HG03064 (cell line): ENCODE data around the gene ZNRF3.
"Not testable (repeated sequence)": the region's sequence is repeated elsewhere in the genome, so short reads cannot be mapped to it uniquely, and the experiment has no call there.

Source experiments
- ATAC-seq: cut with Tn5 transposase; IDR thresholded peaks from one replicate; pipeline ENCODE4 v1.9.1; 2021; ENCODE audit warnings: low read depth; ENCODE audit not compliant: unreplicated experiment

ZNRF3 gene

DNA sequence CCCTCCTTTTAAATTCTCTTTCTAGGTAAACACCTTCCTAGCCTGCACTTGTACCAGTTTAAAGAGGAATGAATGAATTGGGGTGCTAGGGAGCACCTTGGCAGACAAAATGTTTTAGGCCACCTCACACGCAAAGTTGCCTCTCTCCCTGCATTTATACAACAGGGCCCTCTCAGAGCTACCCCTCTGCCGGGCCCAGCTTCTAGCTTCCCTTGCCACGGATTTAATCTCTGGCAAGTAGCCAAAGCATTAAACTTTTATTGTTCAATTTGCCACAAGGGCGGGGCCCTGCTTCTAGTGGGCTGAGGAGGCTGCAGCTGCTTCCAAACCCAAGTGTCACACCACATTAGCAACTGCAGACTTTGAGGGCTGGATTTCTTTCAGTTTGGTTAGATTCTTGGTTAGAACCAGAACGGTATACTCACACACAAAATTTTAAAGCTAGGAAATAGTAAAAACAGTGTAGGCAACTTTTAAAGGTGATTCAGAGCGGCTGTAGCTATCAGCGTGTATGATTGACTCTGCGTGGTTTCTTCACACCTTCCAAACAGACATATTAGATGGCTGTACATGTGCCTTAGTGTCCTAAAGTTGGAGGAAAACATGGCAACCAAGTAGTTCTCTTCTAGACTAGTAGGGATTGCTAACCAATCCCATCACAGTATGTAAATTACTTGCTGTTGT, 196.0 kb downstream of the ZNRF3 start:
- ATAC-seq, result no peak

DNA sequence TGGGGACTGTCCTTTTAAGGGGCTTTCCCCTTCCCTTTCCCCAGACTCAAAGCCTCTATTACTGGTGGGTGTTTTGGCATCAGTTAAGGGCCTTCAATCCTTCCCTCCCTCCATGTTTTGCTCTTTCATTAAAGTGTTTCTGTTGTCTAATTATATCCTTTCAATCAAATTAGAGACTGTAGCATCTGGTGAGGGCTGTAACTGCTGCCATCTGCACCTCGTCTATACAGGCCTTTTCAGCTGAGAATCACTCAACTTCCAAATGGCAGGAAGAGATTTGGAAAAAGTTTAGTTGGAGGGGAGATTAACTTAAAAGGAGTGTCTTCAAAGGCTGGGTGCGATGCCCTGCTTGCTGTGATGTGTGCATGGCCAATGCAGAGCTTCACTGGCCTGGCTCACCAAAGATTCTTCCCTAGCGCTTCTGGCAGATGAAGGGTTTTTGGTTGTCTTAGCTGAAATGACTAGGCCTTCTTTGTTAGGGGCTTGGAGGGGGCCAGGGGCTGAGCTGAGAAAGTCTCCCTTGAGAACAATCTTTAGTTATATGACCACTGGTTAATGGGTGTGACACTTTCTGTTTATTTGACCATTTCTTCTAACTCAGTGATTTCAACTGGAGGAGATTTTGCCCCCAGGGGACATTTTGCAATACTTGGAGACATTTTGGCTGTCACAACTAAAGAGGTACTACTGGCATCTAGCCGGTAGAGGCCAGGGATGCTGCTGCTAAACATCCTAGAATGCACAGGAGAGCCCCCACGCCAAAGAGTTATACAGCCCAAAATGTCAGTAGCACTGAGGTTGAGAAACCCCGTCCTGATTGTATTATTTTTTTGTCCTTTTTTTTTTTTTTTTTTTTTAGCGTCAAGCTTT, 197.0 kb downstream of the ZNRF3 start:
- no peak for ATAC-seq

DNA sequence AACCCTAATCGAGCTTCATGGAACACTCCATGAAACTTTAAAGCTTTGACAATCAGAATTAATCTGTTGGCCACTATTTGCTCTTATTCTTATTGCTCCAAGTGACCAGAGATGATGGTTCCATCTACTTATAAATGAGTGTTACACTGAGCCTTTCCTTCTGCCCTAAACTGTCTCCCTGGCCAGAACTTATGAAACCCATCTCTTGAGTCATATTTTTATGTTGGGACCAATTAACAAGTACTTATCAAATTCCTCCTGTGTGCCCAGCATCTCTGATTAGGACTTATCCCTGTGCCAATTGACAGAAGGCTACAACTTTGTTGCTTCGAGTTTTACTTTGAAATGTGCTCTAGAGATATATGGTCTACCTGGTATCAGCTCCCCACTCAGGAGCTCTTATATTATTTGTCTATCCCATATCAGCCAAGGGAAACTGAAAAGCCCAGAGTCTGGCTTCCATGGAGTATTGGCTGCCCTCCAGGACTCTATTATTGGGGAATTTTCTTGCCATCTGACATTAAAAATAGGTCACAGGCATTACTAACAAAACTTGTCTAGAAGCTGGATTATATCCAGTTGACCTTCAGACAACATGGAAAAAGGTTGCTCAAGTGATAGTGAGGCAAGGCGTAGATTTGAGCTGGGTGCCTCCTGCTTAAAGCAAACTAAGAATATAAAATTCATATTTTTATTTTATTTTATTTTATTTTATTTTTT, 198.3 kb downstream of the ZNRF3 start:
- ATAC-seq, result no peak

DNA sequence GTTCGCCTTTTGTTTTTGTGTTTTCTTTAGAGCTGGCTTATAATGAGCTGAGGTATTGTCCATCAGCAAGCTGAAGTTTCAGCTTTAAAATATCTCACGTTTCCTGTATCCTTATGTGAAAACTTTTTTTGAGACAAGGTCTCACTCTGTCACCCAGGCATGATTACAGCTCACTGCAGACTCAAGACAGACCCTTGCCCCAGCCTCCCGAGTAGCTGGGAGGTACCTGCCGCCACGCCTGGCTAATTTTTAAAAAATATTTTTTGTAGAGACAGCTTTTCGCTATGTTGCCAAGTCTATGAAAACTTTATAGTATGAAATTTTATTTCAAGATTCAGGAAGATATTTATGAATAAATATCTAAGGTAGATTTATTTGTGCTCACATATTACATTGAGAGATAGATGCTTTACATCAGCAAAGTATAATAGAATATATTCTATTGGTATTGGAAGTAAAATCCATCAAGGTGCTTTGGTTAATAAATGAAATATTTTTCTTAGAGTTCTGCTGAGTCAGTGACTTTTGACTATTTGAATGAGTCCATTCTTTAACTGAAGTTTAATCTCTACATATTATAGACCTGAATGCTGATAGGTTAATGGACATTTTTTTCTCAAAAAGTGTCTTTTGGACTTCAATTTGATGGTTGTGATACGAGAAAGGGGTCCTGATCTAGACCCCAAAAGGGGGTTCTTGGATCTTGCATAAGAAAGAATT, 199.6 kb downstream of the ZNRF3 start:
- ATAC-seq, result no peak

DNA sequence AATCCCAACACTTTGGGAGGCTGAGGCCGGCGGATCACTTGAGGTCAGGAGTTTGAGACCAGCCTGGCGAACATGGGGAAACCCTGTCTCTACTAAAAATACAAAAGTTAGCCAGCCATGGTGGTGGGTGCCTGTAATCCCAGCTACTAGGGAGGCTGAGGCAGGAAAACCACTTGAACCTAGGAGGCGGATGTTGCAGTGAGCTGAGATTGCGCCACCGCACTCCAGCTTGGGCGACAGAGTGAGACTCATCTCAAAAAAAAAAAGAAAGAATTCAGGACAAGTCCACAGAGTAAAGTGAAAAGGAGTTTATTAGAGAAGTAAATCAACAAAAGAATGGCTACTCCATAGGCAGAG, 200.2 kb downstream of the ZNRF3 start:
- not testable (repeated sequence) for ATAC-seq

DNA sequence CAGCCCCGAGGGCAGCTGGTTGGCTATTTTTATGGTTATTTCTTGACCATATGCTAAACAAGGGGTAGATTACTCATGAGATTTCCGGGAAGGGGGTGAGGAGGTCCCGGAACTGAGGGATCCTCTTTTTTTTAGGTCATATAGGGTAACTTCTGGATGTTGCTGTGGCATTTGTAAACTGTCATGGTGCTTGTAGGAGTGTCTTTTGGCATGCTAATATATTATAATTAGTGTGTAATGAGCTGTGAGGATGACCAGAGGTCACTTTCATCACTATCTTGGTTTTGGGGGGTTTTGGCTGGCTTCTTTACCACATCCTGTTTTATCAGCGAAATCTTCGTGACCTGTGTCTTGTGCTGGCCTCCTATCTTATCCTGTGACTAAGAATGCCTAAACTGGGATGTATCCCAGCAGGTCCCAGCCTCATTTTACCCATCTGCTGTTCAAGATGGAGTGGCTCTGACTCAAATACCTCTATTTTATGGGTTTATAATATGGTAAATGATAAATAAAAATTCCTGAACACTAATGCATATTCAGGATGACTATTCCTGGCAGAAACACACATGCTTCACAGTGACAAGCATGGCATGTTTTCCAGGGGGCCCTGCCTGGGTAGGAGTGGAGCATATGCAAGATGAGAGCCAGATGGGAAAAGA, 200.7 kb downstream of the ZNRF3 start:
- ATAC-seq, result no peak

DNA sequence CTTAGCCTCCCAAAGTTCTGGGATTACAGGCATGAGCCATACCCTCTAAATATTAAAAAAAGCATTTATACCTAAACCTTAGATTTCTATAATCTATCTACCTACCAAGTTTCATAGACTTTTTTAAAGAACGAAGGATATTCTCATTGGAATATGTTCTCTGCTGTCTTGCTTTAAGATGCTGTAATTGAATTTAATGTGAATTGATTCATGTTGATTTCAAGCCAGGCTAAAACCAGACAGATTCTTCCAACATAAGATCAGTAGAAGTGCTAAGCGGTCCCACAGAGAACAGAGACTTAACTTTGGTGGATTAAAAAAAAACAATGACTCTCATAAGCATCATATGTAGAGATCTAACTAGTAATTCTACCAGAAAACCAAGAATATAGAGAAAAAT, 203.6 kb downstream of the ZNRF3 start:
- no peak for ATAC-seq

DNA sequence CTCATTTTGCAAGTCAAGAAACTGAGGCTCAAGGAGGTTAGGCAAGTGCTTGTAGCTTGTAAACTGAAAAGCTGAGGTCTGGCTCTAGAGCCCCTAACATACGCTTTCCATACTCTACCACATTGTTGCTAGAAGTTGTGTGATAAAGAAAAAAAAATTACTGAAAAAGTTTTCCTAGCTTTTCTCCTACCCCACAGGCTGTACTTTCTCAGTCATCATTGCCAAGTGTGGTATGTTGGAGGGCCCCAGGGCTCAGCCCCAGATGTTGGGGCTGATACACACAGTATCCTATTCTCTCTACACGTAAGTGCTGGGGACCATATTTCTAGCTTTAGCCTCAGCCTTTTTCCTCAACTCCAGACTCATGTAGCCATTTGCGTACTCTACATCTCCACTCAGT, 205.4 kb downstream of the ZNRF3 start:
- ATAC-seq, result no peak

DNA sequence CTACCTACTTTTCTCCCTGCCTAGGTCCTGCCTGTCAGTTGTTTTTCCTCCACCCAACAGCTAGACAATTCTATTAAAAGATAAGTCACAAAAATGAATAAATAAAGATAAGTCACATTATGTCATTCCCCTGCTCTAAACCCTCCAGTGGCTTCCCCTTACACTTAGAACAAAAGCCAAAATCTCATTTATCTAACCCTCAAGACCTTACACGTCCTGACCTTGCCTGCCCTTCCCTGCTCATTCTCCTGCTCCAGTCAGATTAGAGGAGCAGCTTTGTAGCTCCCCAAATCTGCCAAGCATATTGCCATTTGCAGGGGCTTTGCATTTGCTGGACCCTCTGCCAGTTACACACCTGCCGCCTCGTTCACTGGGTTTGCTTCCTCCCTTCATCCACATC, 206.1 kb downstream of the ZNRF3 start:
- no peak for ATAC-seq

DNA sequence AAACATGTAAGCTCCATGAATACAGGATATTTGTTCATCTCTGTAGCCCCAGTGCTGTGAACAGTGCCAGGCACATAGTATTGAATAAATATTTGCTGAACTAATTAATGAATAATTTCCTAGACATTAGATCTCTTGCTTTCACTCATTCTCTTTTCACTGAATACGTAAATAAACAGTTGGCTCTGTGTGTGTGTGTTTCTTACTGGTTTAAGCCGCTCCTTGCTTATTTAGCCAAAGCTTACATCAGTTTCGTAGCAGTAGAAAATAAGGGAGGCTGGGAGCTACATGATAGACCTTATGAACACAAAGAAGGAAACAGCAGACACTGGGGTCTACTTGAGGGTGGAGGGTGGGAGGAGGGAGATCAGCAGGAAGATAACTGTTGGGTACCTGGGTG, 206.7 kb downstream of the ZNRF3 start:
- ATAC-seq, result no peak

DNA sequence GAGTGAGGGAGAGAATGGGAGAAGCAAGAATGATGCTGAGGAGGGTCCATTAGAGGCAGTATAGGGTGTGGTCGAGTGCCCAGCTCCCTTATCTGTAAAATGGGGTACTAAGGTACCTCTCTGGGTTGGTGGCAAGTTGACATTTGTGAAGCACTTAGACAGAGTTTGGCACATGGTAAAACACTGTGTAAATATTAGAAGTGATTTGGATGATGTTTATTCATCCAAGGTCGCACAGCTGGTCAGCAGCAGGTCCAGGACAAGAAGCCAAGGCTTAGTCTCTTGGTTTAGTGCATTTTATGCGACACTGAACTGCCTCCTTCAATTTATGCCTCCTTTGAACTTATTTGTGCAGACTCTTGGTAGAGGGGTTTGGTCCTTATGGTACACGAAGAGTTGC, 208.9 kb downstream of the ZNRF3 start:
- no peak for ATAC-seq

DNA sequence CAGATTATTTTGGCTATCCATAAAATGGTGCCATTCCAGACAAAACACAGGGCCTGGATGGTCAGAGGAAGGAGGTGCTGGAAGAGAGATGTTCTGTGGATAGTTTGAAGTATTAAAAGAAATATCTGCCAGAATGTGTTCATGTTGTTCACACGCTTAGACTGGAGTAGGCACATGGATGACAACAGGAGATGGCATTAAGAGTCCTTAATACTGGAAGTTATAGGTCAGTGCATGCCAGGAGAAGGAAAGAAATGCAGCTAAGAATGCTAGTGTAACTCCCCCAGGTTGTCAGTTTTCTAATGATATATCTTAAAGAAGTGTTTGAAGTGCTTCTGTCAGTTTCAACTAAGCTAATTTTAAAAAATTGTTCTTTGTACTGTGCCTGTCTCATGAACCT, 209.7 kb downstream of the ZNRF3 start:
- ATAC-seq, result no peak

DNA sequence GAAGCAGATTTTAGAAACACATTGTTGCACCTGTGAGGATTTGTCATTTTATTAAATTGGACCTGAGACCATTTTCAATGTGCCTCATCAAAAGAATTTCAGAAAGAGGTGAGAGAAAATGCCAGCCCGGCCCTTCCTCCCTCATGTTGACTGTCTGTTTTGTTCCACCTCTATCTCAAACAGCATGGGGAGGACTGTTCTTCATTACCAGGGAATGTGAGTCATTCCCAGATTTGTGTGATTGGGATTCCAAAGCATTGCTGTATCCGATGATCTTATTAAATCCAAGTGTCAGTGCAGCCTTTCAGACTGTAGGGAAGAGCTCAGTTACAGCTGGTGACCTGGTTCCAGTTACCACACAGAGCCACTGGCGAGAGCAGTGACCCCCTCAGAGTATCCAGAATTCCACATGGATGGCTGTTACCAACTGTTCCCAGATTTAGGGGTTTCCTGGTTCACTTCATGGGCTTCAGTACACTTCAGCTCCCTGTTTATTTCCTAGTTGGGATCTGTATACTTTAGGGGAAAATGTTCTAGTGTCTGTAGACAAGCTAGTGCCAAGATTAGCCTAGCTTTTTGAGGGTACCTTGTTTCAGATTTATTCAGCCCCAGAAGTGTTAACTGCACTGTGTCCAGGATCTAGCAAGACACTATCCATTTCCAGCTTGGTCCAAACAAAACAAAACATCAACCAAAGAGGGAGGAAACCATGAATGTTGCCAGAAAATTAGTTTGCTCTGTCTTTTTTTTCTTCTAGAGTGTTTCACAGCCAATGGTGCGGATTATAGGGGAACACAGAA, 210.3 kb downstream of the ZNRF3 start:
- no peak for ATAC-seq

DNA sequence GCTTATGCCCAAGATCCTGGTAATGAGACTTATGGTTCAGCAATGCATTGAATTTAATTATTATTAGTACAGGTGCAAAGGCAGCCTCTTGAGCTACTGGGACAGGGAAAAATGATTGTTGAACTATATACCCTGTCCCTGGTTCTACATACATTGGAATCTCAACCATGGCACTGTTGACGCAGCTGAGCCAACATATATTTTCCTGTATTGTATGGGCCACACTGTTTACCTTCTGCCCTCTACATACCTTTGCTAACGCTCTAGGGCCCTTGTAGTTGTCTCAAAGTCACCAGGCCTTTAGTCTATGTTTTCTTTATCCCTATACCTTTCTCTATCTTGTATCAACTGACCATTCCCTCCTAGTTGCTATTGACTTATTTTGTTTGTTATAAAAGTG, 212.1 kb downstream of the ZNRF3 start:
- ATAC-seq, result no peak

DNA sequence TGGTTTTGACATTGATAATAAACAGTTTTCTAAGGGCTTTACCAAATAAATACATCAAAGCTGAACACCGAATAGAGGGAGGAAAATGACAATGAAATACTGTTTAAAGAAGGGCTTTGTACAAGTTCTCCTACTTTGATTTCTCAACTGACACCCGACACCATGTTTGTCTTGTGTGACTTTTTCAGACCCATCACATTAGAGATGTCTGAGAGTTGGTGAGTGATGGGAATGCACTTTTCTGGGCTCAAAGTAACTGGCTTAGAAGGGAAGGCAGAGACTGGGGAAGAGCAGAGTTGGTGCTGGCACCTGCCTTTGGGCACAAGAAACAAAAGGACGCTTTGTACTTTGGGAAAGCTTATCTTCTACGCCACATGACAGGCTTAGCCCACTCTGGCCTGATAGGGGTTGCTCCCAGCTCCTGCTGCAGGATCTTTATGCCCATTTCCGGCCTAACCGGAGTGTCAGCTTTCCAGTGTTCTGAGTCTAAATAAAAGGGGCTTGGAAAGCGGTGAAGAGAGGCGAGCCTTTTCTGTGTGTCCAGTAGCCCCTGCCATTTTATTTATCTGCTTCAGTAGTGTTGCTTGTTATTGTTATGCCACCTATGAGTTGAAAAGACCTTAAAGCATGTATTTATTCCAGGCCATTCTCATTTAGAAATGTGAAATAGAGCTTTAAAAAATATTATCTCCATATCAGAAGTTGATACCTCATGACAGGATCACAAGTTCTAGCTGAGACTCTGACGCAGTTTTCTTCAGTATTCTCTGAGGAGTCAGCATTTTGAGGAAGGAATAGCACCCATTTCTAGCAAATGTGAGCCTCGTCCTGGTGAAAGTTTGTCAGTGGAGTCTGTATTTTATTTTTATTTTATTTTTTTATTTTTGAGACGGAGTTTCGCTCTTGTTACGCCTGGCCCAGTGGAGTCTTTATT, 213.6 kb downstream of the ZNRF3 start:
- ATAC-seq, result no peak

DNA sequence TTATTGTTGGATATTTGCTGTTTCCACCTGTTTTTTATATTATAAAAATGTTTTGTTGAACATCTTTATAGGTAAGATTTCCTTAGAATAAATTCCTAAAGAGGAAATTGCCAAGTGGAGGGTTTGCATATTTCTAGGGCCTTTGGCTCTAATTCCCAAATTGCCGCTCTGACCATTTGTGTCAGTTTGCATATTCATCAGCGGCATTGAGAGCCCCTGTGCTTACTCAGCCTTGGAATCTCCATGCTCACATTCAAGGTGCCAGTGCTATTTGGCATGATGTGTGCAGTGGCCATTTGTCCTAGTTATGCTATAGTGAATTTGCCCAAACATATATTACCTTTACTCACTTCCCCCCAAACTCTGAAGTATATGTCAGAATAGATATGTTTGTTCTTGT, 214.9 kb downstream of the ZNRF3 start:
- no peak for ATAC-seq

DNA sequence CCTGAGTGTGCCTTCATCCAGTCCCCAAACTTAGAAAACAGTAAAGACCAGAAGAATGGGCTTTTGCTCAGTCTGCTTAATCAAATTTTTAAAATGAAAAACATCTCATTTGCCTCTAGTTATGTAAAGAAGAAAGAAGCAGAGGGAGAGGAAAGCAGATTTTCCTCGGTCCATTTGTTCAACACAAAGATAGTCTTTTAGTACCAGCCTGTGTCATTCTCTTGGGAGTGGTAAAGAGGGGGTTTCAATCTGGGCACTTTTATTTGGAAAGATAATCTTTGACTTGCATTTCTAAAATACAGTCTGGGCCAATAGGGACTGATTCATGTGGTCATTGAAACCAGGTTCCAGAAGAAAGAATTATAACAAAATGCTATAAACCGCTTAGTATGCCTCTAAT, 218.9 kb downstream of the ZNRF3 start:
- no peak for ATAC-seq

DNA sequence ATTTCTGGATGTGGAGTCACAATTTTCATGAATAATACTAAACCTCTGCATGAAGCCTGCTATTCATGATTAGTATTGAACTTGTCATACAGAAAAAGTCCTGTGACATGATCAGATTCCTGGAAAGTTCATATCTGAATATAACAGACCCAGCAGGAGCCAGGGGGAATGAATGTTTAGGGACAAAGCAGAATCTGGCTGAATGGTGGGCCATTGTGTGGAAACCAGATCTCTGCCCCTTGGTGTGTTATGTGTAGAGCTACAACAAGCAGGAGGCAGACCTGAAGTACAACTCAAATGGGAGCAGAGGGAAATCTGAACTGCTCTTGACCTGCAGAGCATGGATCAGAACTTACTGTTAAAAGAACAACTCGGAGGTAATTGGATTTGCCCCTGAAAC, 219.7 kb downstream of the ZNRF3 start:
- ATAC-seq, result no peak

DNA sequence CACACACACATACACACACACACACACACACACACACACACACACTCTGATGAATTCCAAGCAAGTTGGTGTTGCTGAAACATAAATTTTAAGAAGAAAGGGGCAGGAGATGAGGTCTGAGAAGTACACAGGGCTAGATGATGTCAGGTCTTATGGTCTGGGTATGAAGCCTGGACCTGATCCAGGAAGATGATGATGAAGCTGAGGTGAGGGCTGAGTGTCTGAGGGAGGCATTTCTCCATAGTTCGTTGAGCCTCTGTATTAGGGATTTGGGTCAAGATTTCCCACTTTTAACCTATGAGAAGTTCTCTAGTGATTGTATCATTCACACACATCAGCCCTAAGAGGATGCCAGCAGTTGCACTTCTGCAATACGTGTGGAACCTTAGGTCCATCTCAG, 222.1 kb downstream of the ZNRF3 start:
- ATAC-seq, result no peak
